ENCODE data around the gene ZNF333.

Gene ZNF333

GRCh38 chr19:14689598-14690503 is at the start of gene ZNF333:
Gene ZNF333, plus strand, starts transcription at chr19:14690048. Its CDS starts 3,444 bp downstream, at chr19:14693492.
- DNase-seq, result peak; percentile 42

GRCh38 chr19:14648506-14648905 is 41.3 kb upstream of the ZNF333 start:
- DNase-seq, result no peak

- DNase-seq, result no peak
Measured at GRCh38 chr19:14649020-14649419, 40.8 kb upstream of the ZNF333 start.

GRCh38 chr19:14650161-14650560 is 39.7 kb upstream of the ZNF333 start:
- no peak for DNase-seq

GRCh38 chr19:14654786-14655560 is 34.9 kb upstream of the ZNF333 start:
- no peak for DNase-seq

GRCh38 chr19:14655726-14656125 is 34.1 kb upstream of the ZNF333 start:
- no peak for DNase-seq

GRCh38 chr19:14659874-14660489 is 29.9 kb upstream of the ZNF333 start:
- DNase-seq, result no peak

- DNase-seq, result no peak
Measured at GRCh38 chr19:14661372-14661924, 28.4 kb upstream of the ZNF333 start.

- no peak for DNase-seq
Measured at GRCh38 chr19:14669940-14670339, 19.9 kb upstream of the ZNF333 start.

GRCh38 chr19:14670408-14670807 is 19.4 kb upstream of the ZNF333 start:
- DNase-seq, result no peak

- no peak for DNase-seq
Measured at GRCh38 chr19:14672188-14672872, 17.5 kb upstream of the ZNF333 start.

- no peak for DNase-seq
Measured at GRCh38 chr19:14673088-14673487, 16.8 kb upstream of the ZNF333 start.

- no peak for DNase-seq
Measured at GRCh38 chr19:14674764-14675163, 15.1 kb upstream of the ZNF333 start, which contains the start of gene ADGRE3. Gene ADGRE3, minus strand, starts transcription at chr19:14674844. Its CDS starts 74 bp downstream, at chr19:14674770.

GRCh38 chr19:14676762-14677161 is 13.1 kb upstream of the ZNF333 start:
- no peak for DNase-seq

GRCh38 chr19:14677464-14677863 is 12.4 kb upstream of the ZNF333 start:
- DNase-seq, result no peak

GRCh38 chr19:14678199-14678598 is 11.6 kb upstream of the ZNF333 start:
- DNase-seq, result no peak

GRCh38 chr19:14682084-14682483 is 7.8 kb upstream of the ZNF333 start:
- DNase-seq, result no peak

GRCh38 chr19:14683439-14683838 is 6.4 kb upstream of the ZNF333 start:
- DNase-seq, result no peak

GRCh38 chr19:14686411-14686810 is 3.4 kb upstream of the ZNF333 start:
- no peak for DNase-seq

GRCh38 chr19:14694641-14695266 is 4.9 kb downstream of the ZNF333 start:
- no peak for DNase-seq

- no peak for DNase-seq
Measured at GRCh38 chr19:14695471-14695870, 5.6 kb downstream of the ZNF333 start.

GRCh38 chr19:14699641-14700040 is 9.8 kb downstream of the ZNF333 start:
- DNase-seq, result no peak
